HFFc6 (cell line): Measurements from ENCODE around the gene SLC12A8. TPM values are rescaled to one million over a fixed set of nuclear protein-coding genes. Genes with fewer than 3 reads are reported as not detected.

ENCODE experiments used
- DNase-seq: peaks from one replicate; pipeline ENCODE4 v3.0.0-alpha.2; 2018
- H3K27ac Mint-ChIP-seq: 2 replicates; pipeline ENCODE4 v1.8.0; 2020; ENCODE audit warnings: mild to moderate bottlenecking, mixed read lengths
- H3K27me3 Mint-ChIP-seq: 2 replicates; pipeline ENCODE4 v1.8.0; 2021; ENCODE audit warnings: mild to moderate bottlenecking, moderate library complexity, mixed read lengths; ENCODE audit not compliant: insufficient read depth
- H3K36me3 Mint-ChIP-seq: 2 replicates; pipeline ENCODE4 v1.8.0; 2021; ENCODE audit warnings: low read depth, mixed read lengths
- H3K4me1 Mint-ChIP-seq: 2 replicates; pipeline ENCODE4 v1.8.0; 2020; ENCODE audit warnings: low read depth, mixed read lengths
- H3K4me3 Mint-ChIP-seq: 2 replicates; pipeline ENCODE4 v1.8.0; 2020; ENCODE audit warnings: mild to moderate bottlenecking, moderate library complexity, mixed read lengths
- H3K9me3 Mint-ChIP-seq: 2 replicates; pipeline ENCODE4 v1.8.0; 2020; ENCODE audit warnings: mild to moderate bottlenecking, mixed read lengths
- CTCF ChIP-seq: fragments of 200-600 bp; sonication (generic); IDR thresholded peaks from 2 replicates; pipeline ENCODE4 v1.5.0; 2021; ENCODE audit warnings: antibody characterized with exemption, mild to moderate bottlenecking
- total RNA-seq, 6 experiments: library from RNA; stranded (reverse); fragmentation: NEBNext Ultra II Directional; extraction: Animal tissue kit (Norgen Biotek cat#: 25700); gene quantifications; 2 replicates in 1 of 6; 3 replicates in 5 of 6; pipeline ENCODE4 v1.2.3, GENCODE V29; 2021

SLC12A8 gene
- total RNA-seq, 6 experiments from 2014 or later = 1.8 to 4.6 (median 3.7) TPM

- no peak for DNase-seq
- TF ChIP-seq CTCF = no peak
Observed at GRCh38 chr3:125166599-125167136, 45.9 kb downstream of the SLC12A8 start.

GRCh38 chr3:125165948-125166553 lies 46.5 kb downstream of the SLC12A8 start:
- DNase-seq = no peak
- H3K27ac Mint-ChIP-seq = no peak overlapping the region
- H3K27me3 Mint-ChIP-seq = no peaks in the 10 kb centered on the region; the same call in 1 of the 2 replicates
- no peaks in the 10 kb centered on the region for H3K9me3 Mint-ChIP-seq
- no peak overlapping the region for H3K4me3 Mint-ChIP-seq
- no peak for TF ChIP-seq CTCF
- peaks cover 24% of the 10 kb centered on the region for H3K4me1 Mint-ChIP-seq
- no peaks in the 10 kb centered on the region for H3K36me3 Mint-ChIP-seq

More at GRCh38 chr3:125166599-125167136, 45.9 kb downstream of the SLC12A8 start:
- Mint-ChIP-seq H3K9me3 (no peaks in the 10 kb centered on the region), H3K27ac (no peak overlapping the region), H3K4me3 (no peak overlapping the region), H3K36me3 (no peaks in the 10 kb centered on the region), H3K4me1 (peaks cover 18% of the 10 kb centered on the region), H3K27me3 (no peaks in the 10 kb centered on the region; the same call in 1 of the 2 replicates)

- Mint-ChIP-seq H3K9me3 (no peaks in the 10 kb centered on the region), H3K4me3 (no peak overlapping the region), H3K4me1 (peaks cover 31% of the 10 kb centered on the region), H3K27me3 (no peaks in the 10 kb centered on the region; the same call in 1 of the 2 replicates), H3K27ac (no peak overlapping the region), H3K36me3 (no peaks in the 10 kb centered on the region)
- DNase-seq = peak; percentile 20
- TF ChIP-seq CTCF = peak; percentile 73
Observed at GRCh38 chr3:125165189-125165947, 47.2 kb downstream of the SLC12A8 start.

- no peaks in the 10 kb centered on the region for H3K9me3 Mint-ChIP-seq
- DNase-seq = no peak
- peak; percentile 34; the same call in 1 of the 2 replicates for TF ChIP-seq CTCF
- H3K4me3 Mint-ChIP-seq = no peak overlapping the region
- no peak overlapping the region for H3K27ac Mint-ChIP-seq
- no peaks in the 10 kb centered on the region; the same call in 1 of the 2 replicates for H3K27me3 Mint-ChIP-seq
- H3K4me1 Mint-ChIP-seq = peaks cover 26% of the 10 kb centered on the region
- no peaks in the 10 kb centered on the region for H3K36me3 Mint-ChIP-seq
Observed at GRCh38 chr3:125163739-125164601, 48.6 kb downstream of the SLC12A8 start.

GRCh38 chr3:125161607-125162219 lies 50.8 kb downstream of the SLC12A8 start:
- H3K4me1 Mint-ChIP-seq = peaks cover 31% of the 10 kb centered on the region
- no peak overlapping the region for H3K27ac Mint-ChIP-seq
- no peaks in the 10 kb centered on the region for H3K36me3 Mint-ChIP-seq
- no peaks in the 10 kb centered on the region; the same call in 1 of the 2 replicates for H3K27me3 Mint-ChIP-seq
- H3K4me3 Mint-ChIP-seq = no peak overlapping the region
- no peak for DNase-seq
- no peaks in the 10 kb centered on the region for H3K9me3 Mint-ChIP-seq
- TF ChIP-seq CTCF = no peak
